GM21717 (cell line): ENCODE data around the gene MYCL.
"Not testable (repeated sequence)": the region's sequence is repeated elsewhere in the genome, so short reads cannot be mapped to it uniquely, and the experiment has no call there.

Experiments
- ATAC-seq: cut with Tn5 transposase; IDR thresholded peaks from one replicate; pipeline ENCODE4 v1.9.1; 2021; ENCODE audit warnings: mild to moderate bottlenecking, moderate library complexity; ENCODE audit not compliant: unreplicated experiment

MYCL gene

GRCh38 chr1:39919545-39919944, 17.8 kb upstream of the MYCL start:
- peak; percentile 53 for ATAC-seq

- no peak for ATAC-seq
These were observed 16.1 kb upstream of the MYCL start for GRCh38 chr1:39917825-39918224.

GRCh38 chr1:39915499-39916129, 13.9 kb upstream of the MYCL start:
- no peak for ATAC-seq

GRCh38 chr1:39913136-39913535, 11.4 kb upstream of the MYCL start:
- ATAC-seq, result not testable (repeated sequence)

- no peak for ATAC-seq
These were observed 8.5 kb upstream of the MYCL start for GRCh38 chr1:39910263-39910662.

GRCh38 chr1:39908534-39908933, 6.8 kb upstream of the MYCL start:
- no peak for ATAC-seq

GRCh38 chr1:39907528-39908453, 6.1 kb upstream of the MYCL start:
- no peak for ATAC-seq

- ATAC-seq, result no peak
These were observed 3.5 kb upstream of the MYCL start for GRCh38 chr1:39905172-39905571.

GRCh38 chr1:39902460-39902807, 717 bp upstream of the MYCL start:
- ATAC-seq, result no peak

GRCh38 chr1:39901464-39901713, 328 bp downstream of the MYCL start:
- ATAC-seq, result peak; percentile 15

- ATAC-seq, result no peak
These were observed 854 bp downstream of the MYCL start for GRCh38 chr1:39900662-39901463.

GRCh38 chr1:39899611-39900538, 1.8 kb downstream of the MYCL start:
- no peak for ATAC-seq

- no peak for ATAC-seq
These were observed 2.8 kb downstream of the MYCL start for GRCh38 chr1:39898648-39899603.

- no peak for ATAC-seq
These were observed 3.5 kb downstream of the MYCL start for GRCh38 chr1:39898191-39898590.

- no peak for ATAC-seq
These were observed 4.6 kb downstream of the MYCL start for GRCh38 chr1:39896909-39897685.

GRCh38 chr1:39895731-39896480, 5.8 kb downstream of the MYCL start:
- no peak for ATAC-seq

- ATAC-seq, result no peak
These were observed 6.7 kb downstream of the MYCL start for GRCh38 chr1:39894884-39895495.
